Chondrocyte (in vitro differentiated cells): Measurements from ENCODE around the gene ZNF490. TPM values are rescaled to one million over a fixed set of nuclear protein-coding genes. Genes with fewer than 3 reads are reported as not detected.
"Not testable (repeated sequence)": the region's sequence is repeated elsewhere in the genome, so short reads cannot be mapped to it uniquely, and the experiment has no call there.

ENCODE experiments used
- DNase-seq: peaks from one replicate; pipeline ENCODE4 v3.0.0; 2021; ENCODE audit warnings: mixed read lengths, low spot score
- H3K27ac Mint-ChIP-seq: one replicate; pipeline ENCODE4 v1.8.0; 2021; ENCODE audit warnings: mild to moderate bottlenecking, moderate library complexity, mixed read lengths; ENCODE audit not compliant: unreplicated experiment
- H3K27me3 Mint-ChIP-seq: 2 replicates; pipeline ENCODE4 v1.8.0; 2021; ENCODE audit warnings: low read depth, mixed read lengths
- H3K36me3 Mint-ChIP-seq: 2 replicates; pipeline ENCODE4 v1.8.0; 2021; ENCODE audit warnings: low read depth, mixed read lengths
- H3K4me1 Mint-ChIP-seq: 2 replicates; pipeline ENCODE4 v1.8.0; 2021; ENCODE audit warnings: low read depth, mild to moderate bottlenecking, mixed read lengths
- H3K4me3 Mint-ChIP-seq: one replicate; pipeline ENCODE4 v1.8.0; 2021; ENCODE audit warnings: mild to moderate bottlenecking, moderate library complexity, mixed read lengths; ENCODE audit not compliant: unreplicated experiment
- H3K9me3 Mint-ChIP-seq: 2 replicates; pipeline ENCODE4 v1.8.0; 2021; ENCODE audit warnings: low read depth, mixed read lengths
- CTCF ChIP-seq: fragments of 200-600 bp; sonication (generic); IDR thresholded peaks from 2 replicates; pipeline ENCODE4 v1.5.0; 2021; ENCODE audit warnings: antibody characterized with exemption, mild to moderate bottlenecking, moderate library complexity
- total RNA-seq: library from RNA; stranded (reverse); gene quantifications from 3 replicates; pipeline ENCODE4 v1.2.1, GENCODE V29; 2021

Gene ZNF490
- total RNA-seq, 1 donor from 2014 or later: 6.7 TPM

- Mint-ChIP-seq H3K27me3 (no peaks in the 10 kb centered on the region), H3K36me3 (peaks cover 7% of the 10 kb centered on the region), H3K4me3 (no peak overlapping the region), H3K4me1 (peaks cover 4% of the 10 kb centered on the region), H3K27ac (no peak overlapping the region), H3K9me3 (no peaks in the 10 kb centered on the region)
- TF ChIP-seq CTCF: no peak
- DNase-seq: no peak
These were observed 39.3 kb upstream of the ZNF490 start for GRCh38 chr19:12649941-12650340.

GRCh38 chr19:12648088-12648487, 37.5 kb upstream of the ZNF490 start:
- H3K27me3 Mint-ChIP-seq: no peaks in the 10 kb centered on the region
- H3K9me3 Mint-ChIP-seq: no peaks in the 10 kb centered on the region
- no peak for DNase-seq
- no peak overlapping the region for H3K27ac Mint-ChIP-seq
- peak; percentile 31 for TF ChIP-seq CTCF
- peak overlapping the region; percentile 41 for H3K4me3 Mint-ChIP-seq
- H3K36me3 Mint-ChIP-seq: peaks cover 8% of the 10 kb centered on the region
- H3K4me1 Mint-ChIP-seq: peaks cover 4% of the 10 kb centered on the region

- Mint-ChIP-seq H3K36me3 (peaks cover 8% of the 10 kb centered on the region), H3K4me1 (peaks cover 4% of the 10 kb centered on the region), H3K9me3 (no peaks in the 10 kb centered on the region), H3K27ac (no peak overlapping the region), H3K27me3 (no peaks in the 10 kb centered on the region), H3K4me3 (no peak overlapping the region)
- no peak for DNase-seq
- TF ChIP-seq CTCF: no peak
These were observed 37.0 kb upstream of the ZNF490 start for GRCh38 chr19:12647490-12648071.

- Mint-ChIP-seq H3K9me3 (no peaks in the 10 kb centered on the region), H3K36me3 (peaks cover 6% of the 10 kb centered on the region), H3K4me1 (peaks cover 4% of the 10 kb centered on the region), H3K27ac (no peak overlapping the region), H3K4me3 (no peak overlapping the region), H3K27me3 (no peaks in the 10 kb centered on the region)
- DNase-seq: no peak
- no peak for TF ChIP-seq CTCF
These were observed 36.4 kb upstream of the ZNF490 start for GRCh38 chr19:12647047-12647446.

GRCh38 chr19:12646551-12646950, 35.9 kb upstream of the ZNF490 start:
- no peak for TF ChIP-seq CTCF
- H3K36me3 Mint-ChIP-seq: peaks cover 6% of the 10 kb centered on the region
- no peaks in the 10 kb centered on the region for H3K9me3 Mint-ChIP-seq
- peaks cover 4% of the 10 kb centered on the region for H3K4me1 Mint-ChIP-seq
- H3K27ac Mint-ChIP-seq: no peak overlapping the region
- peak; percentile 51 for DNase-seq
- no peaks in the 10 kb centered on the region for H3K27me3 Mint-ChIP-seq
- no peak overlapping the region for H3K4me3 Mint-ChIP-seq

GRCh38 chr19:12643716-12644115, 33.1 kb upstream of the ZNF490 start:
- H3K36me3 Mint-ChIP-seq, H3K27ac Mint-ChIP-seq, H3K9me3 Mint-ChIP-seq, H3K27me3 Mint-ChIP-seq, H3K4me3 Mint-ChIP-seq: not testable (repeated sequence)
- peak; percentile 41 for DNase-seq
- H3K4me1 Mint-ChIP-seq: peaks cover 11% of the 10 kb centered on the region
